ENCODE measurements around the gene YPEL5. TPM values are rescaled to one million over a fixed set of nuclear protein-coding genes. Genes with fewer than 3 reads are reported as not detected.
A peak's percentile ranks its signal among the peaks of the same experiment; 100 is the strongest.

The YPEL5 gene
- total RNA-seq, 1 experiment from 2014 or later, result 27.3 TPM

DNA sequence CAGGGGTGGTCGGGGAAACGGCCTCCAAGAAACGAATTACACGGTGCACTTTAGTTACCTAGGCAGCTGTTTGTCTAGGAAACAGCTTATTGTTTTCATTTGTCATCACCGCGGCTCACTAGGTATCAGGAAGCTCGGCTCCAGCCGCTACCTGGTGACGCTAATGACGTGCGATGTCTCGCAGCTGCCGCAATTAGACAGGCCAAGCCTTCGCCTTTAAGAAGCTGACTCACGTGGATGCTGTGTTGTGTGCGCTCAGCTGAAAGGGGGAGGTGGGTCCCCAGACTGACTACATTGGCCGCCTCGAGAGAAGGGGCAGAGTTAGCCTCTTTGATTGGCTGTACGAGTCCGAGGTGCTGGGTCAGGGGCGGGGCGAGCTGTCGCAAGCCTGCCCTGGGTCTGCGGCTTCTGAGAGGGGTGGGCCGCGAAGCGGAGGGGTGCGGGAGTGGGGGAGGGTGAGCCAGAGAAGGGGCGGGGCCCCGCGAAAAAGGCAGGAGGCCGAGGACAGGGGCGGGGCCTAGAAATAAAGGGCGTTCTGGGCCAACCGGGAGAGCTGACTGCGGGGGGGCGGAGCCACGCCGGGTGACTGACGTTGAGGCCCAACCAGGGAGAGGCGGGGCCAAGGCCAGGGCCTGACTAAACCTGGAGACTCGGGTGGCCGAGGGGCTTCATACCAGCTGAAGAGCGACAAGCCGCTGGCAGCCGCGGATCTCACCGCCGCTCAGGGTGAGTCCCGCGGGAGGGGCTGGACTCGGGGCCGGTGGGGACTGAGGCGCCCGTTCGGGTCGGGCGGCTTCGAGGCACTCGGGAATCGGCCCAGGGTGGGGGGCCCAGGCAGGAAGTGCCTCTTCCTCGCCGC lies at the start of gene YPEL5 (continued):
- TF ChIP-seq, protein P1, sequence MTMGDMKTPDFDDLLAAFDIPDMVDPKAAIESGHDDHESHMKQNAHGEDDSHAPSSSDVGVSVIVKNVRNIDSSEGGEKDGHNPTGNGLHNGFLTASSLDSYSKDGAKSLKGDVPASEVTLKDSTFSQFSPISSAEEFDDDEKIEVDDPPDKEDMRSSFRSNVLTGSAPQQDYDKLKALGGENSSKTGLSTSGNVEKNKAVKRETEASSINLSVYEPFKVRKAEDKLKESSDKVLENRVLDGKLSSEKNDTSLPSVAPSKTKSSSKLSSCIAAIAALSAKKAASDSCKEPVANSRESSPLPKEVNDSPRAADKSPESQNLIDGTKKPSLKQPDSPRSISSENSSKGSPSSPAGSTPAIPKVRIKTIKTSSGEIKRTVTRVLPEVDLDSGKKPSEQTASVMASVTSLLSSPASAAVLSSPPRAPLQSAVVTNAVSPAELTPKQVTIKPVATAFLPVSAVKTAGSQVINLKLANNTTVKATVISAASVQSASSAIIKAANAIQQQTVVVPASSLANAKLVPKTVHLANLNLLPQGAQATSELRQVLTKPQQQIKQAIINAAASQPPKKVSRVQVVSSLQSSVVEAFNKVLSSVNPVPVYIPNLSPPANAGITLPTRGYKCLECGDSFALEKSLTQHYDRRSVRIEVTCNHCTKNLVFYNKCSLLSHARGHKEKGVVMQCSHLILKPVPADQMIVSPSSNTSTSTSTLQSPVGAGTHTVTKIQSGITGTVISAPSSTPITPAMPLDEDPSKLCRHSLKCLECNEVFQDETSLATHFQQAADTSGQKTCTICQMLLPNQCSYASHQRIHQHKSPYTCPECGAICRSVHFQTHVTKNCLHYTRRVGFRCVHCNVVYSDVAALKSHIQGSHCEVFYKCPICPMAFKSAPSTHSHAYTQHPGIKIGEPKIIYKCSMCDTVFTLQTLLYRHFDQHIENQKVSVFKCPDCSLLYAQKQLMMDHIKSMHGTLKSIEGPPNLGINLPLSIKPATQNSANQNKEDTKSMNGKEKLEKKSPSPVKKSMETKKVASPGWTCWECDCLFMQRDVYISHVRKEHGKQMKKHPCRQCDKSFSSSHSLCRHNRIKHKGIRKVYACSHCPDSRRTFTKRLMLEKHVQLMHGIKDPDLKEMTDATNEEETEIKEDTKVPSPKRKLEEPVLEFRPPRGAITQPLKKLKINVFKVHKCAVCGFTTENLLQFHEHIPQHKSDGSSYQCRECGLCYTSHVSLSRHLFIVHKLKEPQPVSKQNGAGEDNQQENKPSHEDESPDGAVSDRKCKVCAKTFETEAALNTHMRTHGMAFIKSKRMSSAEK (CRISPR knock-in tag; IDR thresholded peaks at IDR 0.05; ENCODE audit: borderline replicate concordance), result no peak
- TF ChIP-seq, protein P2, sequence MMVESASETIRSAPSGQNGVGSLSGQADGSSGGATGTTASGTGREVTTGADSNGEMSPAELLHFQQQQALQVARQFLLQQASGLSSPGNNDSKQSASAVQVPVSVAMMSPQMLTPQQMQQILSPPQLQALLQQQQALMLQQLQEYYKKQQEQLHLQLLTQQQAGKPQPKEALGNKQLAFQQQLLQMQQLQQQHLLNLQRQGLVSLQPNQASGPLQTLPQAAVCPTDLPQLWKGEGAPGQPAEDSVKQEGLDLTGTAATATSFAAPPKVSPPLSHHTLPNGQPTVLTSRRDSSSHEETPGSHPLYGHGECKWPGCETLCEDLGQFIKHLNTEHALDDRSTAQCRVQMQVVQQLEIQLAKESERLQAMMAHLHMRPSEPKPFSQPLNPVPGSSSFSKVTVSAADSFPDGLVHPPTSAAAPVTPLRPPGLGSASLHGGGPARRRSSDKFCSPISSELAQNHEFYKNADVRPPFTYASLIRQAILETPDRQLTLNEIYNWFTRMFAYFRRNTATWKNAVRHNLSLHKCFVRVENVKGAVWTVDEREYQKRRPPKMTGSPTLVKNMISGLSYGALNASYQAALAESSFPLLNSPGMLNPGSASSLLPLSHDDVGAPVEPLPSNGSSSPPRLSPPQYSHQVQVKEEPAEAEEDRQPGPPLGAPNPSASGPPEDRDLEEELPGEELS (CRISPR knock-in tag; IDR thresholded peaks at IDR 0.05), result 0 out of 2 replicates have a peak, but pooled peaks have one; percentile 54
- TF ChIP-seq TP53 (CRISPR knock-in tag; IDR thresholded peaks at IDR 0.05) (no peak), ZNF671 (CRISPR knock-in tag; IDR thresholded peaks at IDR 0.05) (no peak), CREM (CRISPR knock-in tag; IDR thresholded peaks at IDR 0.05) (no peak), ELF4 (CRISPR knock-in tag; IDR thresholded peaks at IDR 0.05; ENCODE audit: low read depth) (no peak), TCF7 (CRISPR knock-in tag; IDR thresholded peaks at IDR 0.05; ENCODE audit: low read depth) (no peak), ZNF423 (CRISPR knock-in tag; IDR thresholded peaks at IDR 0.05) (no peak), NFYB (CRISPR knock-in tag; conservative IDR thresholded peaks at IDR 0.05; ENCODE audit: low read depth) (peak; percentile 82), EMX1 (CRISPR knock-in tag; IDR thresholded peaks at IDR 0.05) (no peak), JUN (CRISPR knock-in tag; IDR thresholded peaks at IDR 0.05) (no peak), CREB1 (CRISPR knock-in tag; IDR thresholded peaks at IDR 0.05) (0 out of 2 replicates have a peak, but pooled peaks have one; percentile 22), FOXJ3 (CRISPR knock-in tag; IDR thresholded peaks at IDR 0.05; ENCODE audit: borderline replicate concordance) (no peak), GTF2I (CRISPR knock-in tag; conservative IDR thresholded peaks at IDR 0.05) (no peak), FOXK1 (CRISPR knock-in tag; IDR thresholded peaks at IDR 0.05) (peak; percentile 100)
- TF ChIP-seq, protein P3, sequence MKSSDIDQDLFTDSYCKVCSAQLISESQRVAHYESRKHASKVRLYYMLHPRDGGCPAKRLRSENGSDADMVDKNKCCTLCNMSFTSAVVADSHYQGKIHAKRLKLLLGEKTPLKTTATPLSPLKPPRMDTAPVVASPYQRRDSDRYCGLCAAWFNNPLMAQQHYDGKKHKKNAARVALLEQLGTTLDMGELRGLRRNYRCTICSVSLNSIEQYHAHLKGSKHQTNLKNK (CRISPR knock-in tag; IDR thresholded peaks at IDR 0.05), result no peak
- TF ChIP-seq, protein P4, sequence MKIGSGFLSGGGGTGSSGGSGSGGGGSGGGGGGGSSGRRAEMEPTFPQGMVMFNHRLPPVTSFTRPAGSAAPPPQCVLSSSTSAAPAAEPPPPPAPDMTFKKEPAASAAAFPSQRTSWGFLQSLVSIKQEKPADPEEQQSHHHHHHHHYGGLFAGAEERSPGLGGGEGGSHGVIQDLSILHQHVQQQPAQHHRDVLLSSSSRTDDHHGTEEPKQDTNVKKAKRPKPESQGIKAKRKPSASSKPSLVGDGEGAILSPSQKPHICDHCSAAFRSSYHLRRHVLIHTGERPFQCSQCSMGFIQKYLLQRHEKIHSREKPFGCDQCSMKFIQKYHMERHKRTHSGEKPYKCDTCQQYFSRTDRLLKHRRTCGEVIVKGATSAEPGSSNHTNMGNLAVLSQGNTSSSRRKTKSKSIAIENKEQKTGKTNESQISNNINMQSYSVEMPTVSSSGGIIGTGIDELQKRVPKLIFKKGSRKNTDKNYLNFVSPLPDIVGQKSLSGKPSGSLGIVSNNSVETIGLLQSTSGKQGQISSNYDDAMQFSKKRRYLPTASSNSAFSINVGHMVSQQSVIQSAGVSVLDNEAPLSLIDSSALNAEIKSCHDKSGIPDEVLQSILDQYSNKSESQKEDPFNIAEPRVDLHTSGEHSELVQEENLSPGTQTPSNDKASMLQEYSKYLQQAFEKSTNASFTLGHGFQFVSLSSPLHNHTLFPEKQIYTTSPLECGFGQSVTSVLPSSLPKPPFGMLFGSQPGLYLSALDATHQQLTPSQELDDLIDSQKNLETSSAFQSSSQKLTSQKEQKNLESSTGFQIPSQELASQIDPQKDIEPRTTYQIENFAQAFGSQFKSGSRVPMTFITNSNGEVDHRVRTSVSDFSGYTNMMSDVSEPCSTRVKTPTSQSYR (CRISPR knock-in tag; IDR thresholded peaks at IDR 0.05), result peak; percentile 66; the same call in 1 of the 2 replicates
- TF ChIP-seq, protein P5, sequence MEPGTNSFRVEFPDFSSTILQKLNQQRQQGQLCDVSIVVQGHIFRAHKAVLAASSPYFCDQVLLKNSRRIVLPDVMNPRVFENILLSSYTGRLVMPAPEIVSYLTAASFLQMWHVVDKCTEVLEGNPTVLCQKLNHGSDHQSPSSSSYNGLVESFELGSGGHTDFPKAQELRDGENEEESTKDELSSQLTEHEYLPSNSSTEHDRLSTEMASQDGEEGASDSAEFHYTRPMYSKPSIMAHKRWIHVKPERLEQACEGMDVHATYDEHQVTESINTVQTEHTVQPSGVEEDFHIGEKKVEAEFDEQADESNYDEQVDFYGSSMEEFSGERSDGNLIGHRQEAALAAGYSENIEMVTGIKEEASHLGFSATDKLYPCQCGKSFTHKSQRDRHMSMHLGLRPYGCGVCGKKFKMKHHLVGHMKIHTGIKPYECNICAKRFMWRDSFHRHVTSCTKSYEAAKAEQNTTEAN (CRISPR knock-in tag; IDR thresholded peaks at IDR 0.05), result no peak
- TF ChIP-seq, protein P6, sequence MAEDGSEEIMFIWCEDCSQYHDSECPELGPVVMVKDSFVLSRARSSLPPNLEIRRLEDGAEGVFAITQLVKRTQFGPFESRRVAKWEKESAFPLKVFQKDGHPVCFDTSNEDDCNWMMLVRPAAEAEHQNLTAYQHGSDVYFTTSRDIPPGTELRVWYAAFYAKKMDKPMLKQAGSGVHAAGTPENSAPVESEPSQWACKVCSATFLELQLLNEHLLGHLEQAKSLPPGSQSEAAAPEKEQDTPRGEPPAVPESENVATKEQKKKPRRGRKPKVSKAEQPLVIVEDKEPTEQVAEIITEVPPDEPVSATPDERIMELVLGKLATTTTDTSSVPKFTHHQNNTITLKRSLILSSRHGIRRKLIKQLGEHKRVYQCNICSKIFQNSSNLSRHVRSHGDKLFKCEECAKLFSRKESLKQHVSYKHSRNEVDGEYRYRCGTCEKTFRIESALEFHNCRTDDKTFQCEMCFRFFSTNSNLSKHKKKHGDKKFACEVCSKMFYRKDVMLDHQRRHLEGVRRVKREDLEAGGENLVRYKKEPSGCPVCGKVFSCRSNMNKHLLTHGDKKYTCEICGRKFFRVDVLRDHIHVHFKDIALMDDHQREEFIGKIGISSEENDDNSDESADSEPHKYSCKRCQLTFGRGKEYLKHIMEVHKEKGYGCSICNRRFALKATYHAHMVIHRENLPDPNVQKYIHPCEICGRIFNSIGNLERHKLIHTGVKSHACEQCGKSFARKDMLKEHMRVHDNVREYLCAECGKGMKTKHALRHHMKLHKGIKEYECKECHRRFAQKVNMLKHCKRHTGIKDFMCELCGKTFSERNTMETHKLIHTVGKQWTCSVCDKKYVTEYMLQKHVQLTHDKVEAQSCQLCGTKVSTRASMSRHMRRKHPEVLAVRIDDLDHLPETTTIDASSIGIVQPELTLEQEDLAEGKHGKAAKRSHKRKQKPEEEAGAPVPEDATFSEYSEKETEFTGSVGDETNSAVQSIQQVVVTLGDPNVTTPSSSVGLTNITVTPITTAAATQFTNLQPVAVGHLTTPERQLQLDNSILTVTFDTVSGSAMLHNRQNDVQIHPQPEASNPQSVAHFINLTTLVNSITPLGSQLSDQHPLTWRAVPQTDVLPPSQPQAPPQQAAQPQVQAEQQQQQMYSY (CRISPR knock-in tag; IDR thresholded peaks at IDR 0.05), result no peak
- TF ChIP-seq, protein P7, sequence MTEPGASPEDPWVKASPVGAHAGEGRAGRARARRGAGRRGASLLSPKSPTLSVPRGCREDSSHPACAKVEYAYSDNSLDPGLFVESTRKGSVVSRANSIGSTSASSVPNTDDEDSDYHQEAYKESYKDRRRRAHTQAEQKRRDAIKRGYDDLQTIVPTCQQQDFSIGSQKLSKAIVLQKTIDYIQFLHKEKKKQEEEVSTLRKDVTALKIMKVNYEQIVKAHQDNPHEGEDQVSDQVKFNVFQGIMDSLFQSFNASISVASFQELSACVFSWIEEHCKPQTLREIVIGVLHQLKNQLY (CRISPR knock-in tag; IDR thresholded peaks at IDR 0.05), result no peak

Measured in WTC11 (cell line).